HG02884 (cell line): Measurements from ENCODE around the gene PGAM5.

Source experiments
- ATAC-seq: cut with Tn5 transposase; IDR thresholded peaks from one replicate; pipeline ENCODE4 v1.9.1; 2021; ENCODE audit warnings: mild to moderate bottlenecking, moderate library complexity; ENCODE audit not compliant: unreplicated experiment

The PGAM5 gene

GRCh38 chr12:132719141-132719953 is 8.7 kb downstream of the PGAM5 start:
- ATAC-seq = no peak

GRCh38 chr12:132719954-132720324 is 9.3 kb downstream of the PGAM5 start:
- ATAC-seq = no peak

- ATAC-seq = no peak
Observed at GRCh38 chr12:132720606-132721345, 10.1 kb downstream of the PGAM5 start.

GRCh38 chr12:132723015-132723763 is 12.5 kb downstream of the PGAM5 start:
- ATAC-seq = no peak

DNA sequence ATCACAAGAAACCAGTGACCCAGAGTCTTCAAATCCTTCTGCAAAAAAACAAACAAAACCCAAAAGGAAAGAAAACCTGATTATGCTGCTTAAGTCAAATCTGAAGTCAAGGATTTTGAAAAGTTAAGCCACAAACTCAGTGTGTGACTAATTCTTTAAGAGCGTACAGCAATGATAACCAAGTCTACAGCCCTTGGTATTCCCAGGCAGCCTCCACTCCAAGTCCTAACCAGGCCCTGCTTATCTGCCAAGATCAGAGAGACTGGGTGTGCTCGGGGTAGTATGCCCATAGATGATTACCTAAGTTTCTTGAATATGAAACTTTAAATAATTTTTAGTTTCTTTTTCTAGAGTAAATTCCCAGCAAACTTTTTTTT is 13.1 kb downstream of the PGAM5 start:
- ATAC-seq = no peak

DNA sequence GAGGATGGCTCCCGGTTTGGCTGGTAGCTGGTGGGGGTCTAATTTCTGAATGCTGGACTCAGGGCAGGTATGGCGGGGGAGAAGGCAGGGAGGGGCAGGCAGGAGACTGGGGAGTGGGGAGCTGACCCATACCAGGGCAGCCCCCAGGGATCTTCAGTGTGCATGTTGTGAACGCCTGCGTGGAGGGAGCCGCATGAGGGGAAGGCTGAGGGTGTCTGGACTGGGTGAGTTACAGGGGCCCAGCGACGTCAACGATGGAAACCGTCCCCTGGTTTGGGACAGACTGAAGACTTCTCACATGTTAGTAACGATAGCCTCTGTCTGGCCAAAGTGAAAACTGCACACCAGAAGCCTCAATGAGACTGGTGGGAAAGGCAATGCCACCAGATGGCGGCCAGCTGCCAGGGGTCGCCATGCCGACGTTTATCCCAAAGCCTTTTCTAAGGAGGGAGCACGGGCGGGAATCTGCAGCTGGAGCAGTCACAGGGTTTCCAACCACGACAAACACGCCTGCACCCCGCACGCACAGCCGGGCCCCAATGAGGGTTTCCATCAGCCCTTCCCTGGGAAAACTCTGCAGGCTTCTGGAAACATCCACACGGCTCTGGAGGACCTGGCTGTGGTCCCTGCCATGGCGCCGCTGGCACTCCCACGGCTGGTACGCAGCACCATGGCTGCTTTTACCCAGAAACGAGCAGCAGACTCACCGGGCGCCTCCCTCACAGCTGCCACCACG is 14.0 kb downstream of the PGAM5 start:
- no peak for ATAC-seq

- no peak for ATAC-seq
Observed at GRCh38 chr12:132726386-132726785, 15.7 kb downstream of the PGAM5 start.

GRCh38 chr12:132727091-132727794 is 16.6 kb downstream of the PGAM5 start:
- ATAC-seq = no peak

- ATAC-seq = no peak
Observed at GRCh38 chr12:132728502-132728901, 17.9 kb downstream of the PGAM5 start.

DNA sequence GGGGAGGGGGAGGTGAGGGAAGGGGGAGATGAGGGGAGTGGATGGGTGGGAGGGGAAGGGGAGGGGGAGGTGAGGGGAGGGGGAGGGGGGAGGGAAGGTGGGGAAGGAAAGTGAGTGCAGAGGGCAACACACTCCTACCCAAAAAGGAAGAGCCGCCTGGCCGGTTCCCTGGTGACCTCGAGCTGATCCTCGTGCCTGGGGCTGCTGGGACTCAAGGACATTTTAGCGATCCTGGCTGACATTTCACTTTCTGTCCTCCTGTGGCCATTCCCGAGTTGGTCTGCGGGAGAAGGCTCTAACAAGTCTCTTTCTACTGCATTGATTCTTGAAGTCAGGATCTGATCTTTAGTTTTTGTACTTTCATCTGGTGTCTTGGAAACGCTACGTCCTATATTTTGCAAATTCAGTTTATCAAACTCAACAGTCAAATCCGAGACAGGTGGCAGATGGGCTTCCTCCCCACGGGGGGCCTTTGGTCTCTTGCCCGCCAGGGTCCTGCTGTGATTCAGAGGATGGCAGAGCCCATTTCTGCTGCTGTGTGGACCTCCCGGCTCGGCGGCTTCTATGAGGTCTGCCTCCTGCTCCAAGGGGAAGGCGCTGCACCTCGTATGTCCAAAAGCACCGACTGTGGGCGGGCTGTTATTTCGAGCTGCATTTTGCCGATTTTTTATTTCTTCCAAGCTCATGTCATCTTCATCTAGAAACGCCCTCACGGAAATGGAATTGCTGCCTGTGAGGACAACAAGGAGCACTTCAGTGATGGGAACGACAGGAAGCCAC is 19.1 kb downstream of the PGAM5 start:
- no peak for ATAC-seq

DNA sequence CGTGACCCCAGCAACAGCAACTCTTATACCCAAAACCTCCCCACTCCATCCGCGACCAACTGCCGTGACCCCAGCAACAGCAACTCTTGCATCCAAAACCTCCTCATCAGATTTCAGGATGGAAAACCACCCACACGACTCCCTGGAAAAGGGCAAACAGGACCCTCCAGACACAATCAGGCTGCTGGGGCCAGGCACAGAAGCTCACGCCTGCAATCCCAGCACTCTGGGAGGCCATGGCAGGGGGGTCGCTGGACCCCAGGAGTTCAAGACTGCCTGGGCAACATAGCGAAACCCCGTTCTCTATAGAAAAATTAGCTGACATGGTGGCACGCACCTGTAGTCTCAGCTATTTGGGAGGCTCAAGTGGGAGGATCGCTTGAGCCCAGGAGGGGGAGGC is 19.7 kb downstream of the PGAM5 start:
- no peak for ATAC-seq

DNA sequence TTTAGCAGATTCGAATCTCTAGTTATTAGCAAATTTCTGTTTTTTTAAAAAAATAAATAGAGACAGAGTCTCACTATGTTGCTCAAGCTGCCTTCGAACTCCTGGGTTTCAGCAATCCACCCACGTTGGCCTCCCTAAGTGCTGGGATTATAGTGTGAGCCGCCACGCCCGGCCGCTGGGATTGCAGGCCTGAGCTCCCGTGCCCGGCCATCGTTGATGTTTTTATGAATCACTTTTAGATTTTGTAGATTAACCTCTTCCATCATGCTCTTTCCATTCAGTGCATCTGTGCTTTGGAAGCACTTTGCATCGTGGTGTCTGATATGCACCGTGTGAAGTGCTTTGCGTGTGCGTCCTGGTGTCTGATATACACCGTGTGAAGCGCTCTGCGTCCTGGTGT is 20.9 kb downstream of the PGAM5 start:
- ATAC-seq = no peak

DNA sequence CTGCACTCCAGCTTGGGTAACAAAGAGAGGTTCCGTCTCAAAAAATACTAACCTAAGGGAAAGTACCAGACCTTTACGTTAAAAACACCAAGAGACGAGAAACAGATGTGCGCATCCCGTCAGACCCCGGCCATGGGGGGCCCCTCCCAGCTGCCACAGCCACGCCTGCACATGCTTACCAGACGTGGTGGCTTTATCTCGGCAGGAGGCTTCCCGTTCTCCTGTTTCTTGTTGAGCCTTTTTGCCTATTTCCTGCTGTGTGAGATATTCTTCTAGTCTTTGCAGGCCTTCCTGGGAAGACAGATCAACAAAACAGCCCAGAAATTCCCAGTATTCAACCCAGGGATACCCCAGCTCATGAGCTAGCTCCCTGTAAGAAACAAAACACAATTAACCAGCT is 23.6 kb downstream of the PGAM5 start:
- ATAC-seq = no peak

DNA sequence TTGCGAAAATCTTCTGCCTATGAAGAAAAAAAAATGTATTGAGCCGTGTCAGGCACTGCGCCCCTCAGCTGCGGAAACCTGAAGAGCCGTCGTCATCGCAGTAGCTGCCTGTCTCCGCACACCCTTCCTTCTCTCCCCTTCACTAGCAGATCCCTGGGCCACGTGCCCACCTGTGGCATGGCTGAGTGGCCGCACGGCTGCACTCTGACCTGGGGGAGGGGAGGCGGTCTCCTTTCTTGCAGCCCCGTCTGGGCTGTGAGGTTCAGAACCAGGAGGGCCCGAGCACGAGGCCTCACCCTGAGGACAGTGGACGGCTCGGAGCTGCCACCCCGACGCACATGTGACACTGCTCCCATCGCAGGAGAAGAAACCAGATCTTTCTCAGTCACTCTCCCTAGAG is 24.9 kb downstream of the PGAM5 start:
- ATAC-seq = no peak

GRCh38 chr12:132736378-132736777 is 25.7 kb downstream of the PGAM5 start:
- no peak for ATAC-seq

DNA sequence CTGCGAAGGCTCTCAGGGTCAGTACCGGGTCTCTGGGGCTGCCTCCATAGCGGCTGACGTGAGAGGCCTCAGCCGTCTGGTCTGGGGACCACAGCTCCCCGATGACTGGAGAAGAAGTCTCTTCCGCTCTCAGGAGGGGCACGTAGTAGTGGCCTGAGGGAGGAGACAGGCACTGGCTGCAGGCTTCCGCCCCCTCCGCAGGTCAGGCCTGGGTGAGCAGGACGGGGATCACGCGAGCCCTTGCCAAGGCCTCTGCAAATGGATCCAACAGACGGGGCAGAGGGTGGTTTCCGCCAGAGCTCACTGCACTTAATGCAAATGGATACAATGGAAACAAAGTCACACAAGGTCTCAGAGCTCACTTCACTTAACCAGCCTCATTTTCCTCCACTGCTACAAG is 26.3 kb downstream of the PGAM5 start:
- ATAC-seq = no peak

GRCh38 chr12:132739600-132740312 is 29.1 kb downstream of the PGAM5 start:
- no peak for ATAC-seq

GRCh38 chr12:132740313-132740646 is 29.6 kb downstream of the PGAM5 start:
- ATAC-seq = no peak

DNA sequence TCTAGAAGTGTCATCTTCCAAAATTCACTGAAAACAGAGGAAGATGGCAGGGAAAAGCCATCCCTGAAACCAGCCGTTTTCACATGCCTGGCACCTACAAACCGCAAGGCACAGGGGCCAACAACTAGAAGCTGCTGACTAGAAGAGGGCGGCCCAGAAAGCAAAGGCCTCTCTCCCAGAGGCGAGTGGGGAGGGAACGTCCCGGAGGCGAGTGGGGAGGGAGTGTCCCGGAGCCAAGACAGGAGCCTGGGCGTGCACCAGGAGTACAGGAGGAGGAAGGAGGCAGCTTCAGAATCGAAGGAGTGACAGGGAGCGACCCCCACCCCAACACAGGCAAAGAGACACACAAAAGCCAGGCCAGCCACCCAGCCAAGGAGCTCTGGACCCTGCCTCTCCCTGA is 30.0 kb downstream of the PGAM5 start:
- ATAC-seq = no peak
